HEK293 (cell line): ENCODE data around the gene TEX38.

Source experiments
- CTCF ChIA-PET: fragments of 350-600 bp; formaldehyde crosslinking; extraction: SDS; loops from one replicate; lab custom pipeline; 2021; ENCODE audit warnings: antibody characterized with exemption; lab: Yijun Ruan, JAX
- POLR2A ChIA-PET: fragments of 300-600 bp; formaldehyde crosslinking; extraction: SDS; loops from one replicate; lab custom pipeline; 2020; ENCODE audit warnings: antibody characterized with exemption, inconsistent platforms; lab: Yijun Ruan, JAX
- H3K27ac ChIP-seq: fragments of 200-500 bp; sonication (Bioruptor generic); 2 replicates; pipeline ENCODE4 v1.5.1; 2014; ENCODE audit warnings: low read depth, low read length, control low read depth, inconsistent platforms; ENCODE audit errors: extremely low read depth
- H3K36me3 ChIP-seq, 2 experiments: fragments of 200-500 bp in 1 of 2; sonication (Bioruptor generic) in 1 of 2; 1 replicate in 1 of 2; 2 replicates in 1 of 2; pipeline ENCODE4 v1.5.1; 2014 to 2017; ENCODE audit warnings: inconsistent platforms in 2 of 2, low read length in 2 of 2; ENCODE audit not compliant: control insufficient read depth in 2 of 2, insufficient read depth in 1 of 2
- H3K4me1 ChIP-seq: fragments of 200-500 bp; sonication (Bioruptor generic); 2 replicates; pipeline ENCODE4 v1.5.1; 2014; ENCODE audit warnings: mild to moderate bottlenecking, low read length, inconsistent platforms; ENCODE audit not compliant: control insufficient read depth, insufficient read depth
- H3K4me3 ChIP-seq: 2 replicates; pipeline ENCODE4 v1.5.1; 2011; ENCODE audit warnings: low read depth, mild to moderate bottlenecking, control low read depth, low read length, moderate library complexity
- H3K9me3 ChIP-seq: fragments of 200-500 bp; sonication (Bioruptor generic); 2 replicates; pipeline ENCODE4 v1.5.1; 2014; ENCODE audit warnings: low read depth, low read length, inconsistent platforms; ENCODE audit not compliant: control insufficient read depth, insufficient read depth
- BCL11A ChIP-seq: fragments of 450-650 bp; formaldehyde crosslinking; IDR thresholded peaks from 2 replicates; pipeline ENCODE4 v1.5.1; 2016; ENCODE audit warnings: low read depth, missing biosample characterization, missing genetic modification characterization
- BCL6B ChIP-seq: fragments of 450-650 bp; formaldehyde crosslinking; IDR thresholded peaks from 2 replicates; pipeline ENCODE4 v1.5.1; 2017; ENCODE audit warnings: missing biosample characterization, missing genetic modification characterization
- CTCF ChIP-seq: fragments of 450-650 bp; formaldehyde crosslinking; IDR thresholded peaks from 2 replicates; pipeline ENCODE4 v1.5.1; 2016; ENCODE audit warnings: missing biosample characterization, missing genetic modification characterization
- PRDM6 ChIP-seq: fragments of 450-650 bp; formaldehyde crosslinking; IDR thresholded peaks from 2 replicates; pipeline ENCODE4 v1.5.1; 2017; ENCODE audit warnings: missing biosample characterization, missing genetic modification characterization
- SALL2 ChIP-seq: fragments of 450-650 bp; formaldehyde crosslinking; IDR thresholded peaks from 2 replicates; pipeline ENCODE4 v1.5.0; 2017; ENCODE audit warnings: missing biosample characterization, mild to moderate bottlenecking, missing genetic modification characterization, borderline replicate concordance
- ZNF146 ChIP-seq: fragments of 450-650 bp; formaldehyde crosslinking; IDR thresholded peaks from 2 replicates; pipeline ENCODE4 v1.5.1; 2016; ENCODE audit warnings: missing biosample characterization, missing genetic modification characterization
- ZNF184 ChIP-seq: fragments of 450-650 bp; IDR thresholded peaks from 2 replicates; pipeline ENCODE4 v1.5.1; 2018; ENCODE audit warnings: missing biosample characterization, mild to moderate bottlenecking, missing genetic modification characterization
- ZNF266 ChIP-seq: fragments of 450-650 bp; formaldehyde crosslinking; IDR thresholded peaks from 2 replicates; pipeline ENCODE4 v1.5.1; 2016; ENCODE audit warnings: missing biosample characterization, missing genetic modification characterization, low read depth
- ZNF341 ChIP-seq: fragments of 450-650 bp; formaldehyde crosslinking; IDR thresholded peaks from 2 replicates; pipeline ENCODE4; 2016; ENCODE audit warnings: low read depth, missing biosample characterization, missing genetic modification characterization
- ZNF394 ChIP-seq: fragments of 450-650 bp; formaldehyde crosslinking; IDR thresholded peaks from 2 replicates; pipeline ENCODE4 v1.5.1; 2016; ENCODE audit warnings: missing biosample characterization, missing genetic modification characterization, mild to moderate bottlenecking, moderate library complexity, borderline replicate concordance
- ZNF426 ChIP-seq: fragments of 450-650 bp; formaldehyde crosslinking; IDR thresholded peaks from 2 replicates; pipeline ENCODE4 v1.5.1; 2017; ENCODE audit warnings: missing biosample characterization, missing genetic modification characterization, mild to moderate bottlenecking, inconsistent platforms, moderate library complexity
- ZNF433 ChIP-seq: fragments of 450-650 bp; formaldehyde crosslinking; IDR thresholded peaks from 2 replicates; pipeline ENCODE4 v1.5.1; 2016; ENCODE audit warnings: missing biosample characterization, missing genetic modification characterization, low read depth
- ZNF518A ChIP-seq: fragments of 450-650 bp; formaldehyde crosslinking; conservative IDR thresholded peaks from 2 replicates; pipeline ENCODE4 v1.5.1; 2016; ENCODE audit warnings: low read depth, missing biosample characterization, missing genetic modification characterization
- ZNF544 ChIP-seq: fragments of 450-650 bp; formaldehyde crosslinking; IDR thresholded peaks from 2 replicates; pipeline ENCODE4 v1.5.0; 2017; ENCODE audit warnings: missing biosample characterization, missing genetic modification characterization
- ZNF843 ChIP-seq: fragments of 450-650 bp; formaldehyde crosslinking; IDR thresholded peaks from 2 replicates; pipeline ENCODE4 v1.5.1; 2016; ENCODE audit warnings: missing biosample characterization, missing genetic modification characterization
- ZSCAN5A ChIP-seq: fragments of 450-650 bp; formaldehyde crosslinking; IDR thresholded peaks from 2 replicates; pipeline ENCODE4 v1.5.1; 2016; ENCODE audit warnings: missing biosample characterization, missing genetic modification characterization

The TEX38 gene

GRCh38 chr1:46657775-46658174 is 13.9 kb upstream of the TEX38 start:
- Histone ChIP-seq H3K4me1 (no peaks in the 10 kb centered on the region), H3K4me3 (no peak overlapping the region), H3K27ac (no peak overlapping the region), H3K36me3 (peaks cover 11 to 76% of the 10 kb centered on the region in 2 experiments), H3K9me3 (no peaks in the 10 kb centered on the region)
- ChIA-PET CTCF (no interaction called here), POLR2A (no interaction called here)
- TF ChIP-seq BCL11A (tag by site-specific recombination) (no peak), ZNF146 (tag by site-specific recombination) (no peak), SALL2 (tag by site-specific recombination) (no peak), BCL6B (tag by site-specific recombination) (no peak), ZNF518A (tag by site-specific recombination) (no peak), ZNF843 (tag by site-specific recombination) (no peak), ZNF426 (tag by site-specific recombination) (no peak), ZSCAN5A (tag by site-specific recombination) (no peak), CTCF (tag by site-specific recombination) (no peak), ZNF184 (tag by site-specific recombination) (no peak), ZNF433 (tag by site-specific recombination) (no peak), ZNF394 (tag by site-specific recombination) (no peak), ZNF544 (no peak), ZNF266 (tag by site-specific recombination) (no peak)

GRCh38 chr1:46659307-46659870 is 12.3 kb upstream of the TEX38 start:
- CTCF ChIA-PET = no interaction called here
- H3K36me3 ChIP-seq = peaks cover 15 to 71% of the 10 kb centered on the region in 2 experiments
- TF ChIP-seq ZNF341 (tag by site-specific recombination) (no peak), ZNF184 (tag by site-specific recombination) (no peak), BCL11A (tag by site-specific recombination) (no peak), PRDM6 (tag by site-specific recombination) (no peak)

More at GRCh38 chr1:46659307-46659870, 12.3 kb upstream of the TEX38 start:
- no peaks in the 10 kb centered on the region for H3K4me1 ChIP-seq
- POLR2A ChIA-PET = no interaction called here
- H3K27ac ChIP-seq = no peak overlapping the region
- no peak overlapping the region for H3K4me3 ChIP-seq
- no peaks in the 10 kb centered on the region for H3K9me3 ChIP-seq
